DND-41 (cell line): ENCODE measurements around the gene DHRS4L2.
"Not testable (repeated sequence)": the region's sequence is repeated elsewhere in the genome, so short reads cannot be mapped to it uniquely, and the experiment has no call there.

Experiments used
- CTCF ChIP-seq: IDR thresholded peaks from 2 replicates; pipeline ENCODE4 v1.5.1; 2012; ENCODE audit warnings: borderline replicate concordance, low read length, moderate library complexity, mild to moderate bottlenecking; ENCODE audit not compliant: poor library complexity, severe bottlenecking; ENCODE audit errors: extremely low read depth
- EZH2 ChIP-seq: IDR thresholded peaks from 3 replicates; pipeline ENCODE4 v1.6.1; 2012; ENCODE audit warnings: borderline replicate concordance, low read depth, mild to moderate bottlenecking, moderate library complexity, low read length, inconsistent platforms; ENCODE audit not compliant: severe bottlenecking

- not testable (repeated sequence) for TF ChIP-seq CTCF, EZH2
Observed at GRCh38 chr14:24006817-24007652, 18.3 kb downstream of the DHRS4L2 start.
